ENCODE results near the gene GRK6. TPM values are rescaled to one million over a fixed set of nuclear protein-coding genes. Genes with fewer than 3 reads are reported as not detected.

GRK6 gene
- total and polyA plus RNA-seq, 9 of the 15 experiments (the other 6 are each of a cell fraction or from before 2014, with no cell fraction given) = 0.63 to 122 (median 44.5) TPM

- no peaks in the 10 kb centered on the region for H3K79me2 ChIP-seq (ENCODE audit: control insufficient read depth, insufficient read depth, low read length)
- no peak overlapping the region for H2AFZ ChIP-seq (ENCODE audit: low read depth, low read length)
- in situ Hi-C loops (cut with MboI) (no loop called here), intact Hi-C loops (cut with micrococcal nuclease) (no loop called here)
- H4K20me1 ChIP-seq (replicated peaks; ENCODE audit: control insufficient read depth, insufficient read depth, low read length) = no peaks in the 10 kb centered on the region
- ATAC-seq (no peak), FAIRE-seq (no peak), DNase-seq (ENCODE audit: extremely low read depth in 1 of 4, low spot score in 3 of 4) (no peak)
- no peaks in the 10 kb centered on the region for H3K9me3 ChIP-seq (replicated peaks; ENCODE audit: control insufficient read depth, insufficient read depth, low read depth, low read length)
- no peaks in the 10 kb centered on the region for H3K27me3 ChIP-seq (ENCODE audit: control insufficient read depth in 2 of 2, insufficient read depth in 2 of 2, low read length in 2 of 2)
- H3K27ac ChIP-seq (ENCODE audit: extremely low read depth, low read depth, low read length) = peak overlapping the region; percentile 62; the same call in 2 of the 3 replicates
- H3K4me1 ChIP-seq (replicated peaks in 1 of 2; ENCODE audit: control insufficient read depth in 2 of 2, insufficient read depth in 2 of 2, low read length in 2 of 2) = peaks cover 28 to 44% of the 10 kb centered on the region in 2 experiments
- BruUV-seq (replicated peaks) = no TSS peak
- CTCF ChIA-PET (ENCODE audit: low intra/inter-chr PET ratio) = no interaction called here
- no peak overlapping the region for H3K4me3 ChIP-seq
- POLR2A ChIA-PET = interaction anchor here (0.9 to 5.4 kb wide), 8 partner anchors 8 to 112 kb away, joined by 3 to 30 read pairs (median 4); no protein-coding TSS in a partner anchor
- no peaks in the 10 kb centered on the region for H3K9me1 ChIP-seq (ENCODE audit: control insufficient read depth, insufficient read depth, low read length)
- H3K4me2 ChIP-seq (ENCODE audit: insufficient read depth, low read length) = no peak overlapping the region
- 82% methylated on average over 14 of the region's 14 CpGs for WGBS (ENCODE audit: insufficient coverage, low coverage, missing lambda C conversion rate)
- peaks cover 24% of the 10 kb centered on the region; the same call in 2 of the 3 replicates for H3K36me3 ChIP-seq (ENCODE audit: control insufficient read depth, insufficient read depth, low read length)
- TF ChIP-seq DIDO1 (tag; IDR thresholded peaks at IDR 0.05; ENCODE audit: low read depth) (no peak), KDM1A (IDR thresholded peaks at IDR 0.05) (no peak), HSF4 (CRISPR knock-in tag; IDR thresholded peaks at IDR 0.05; ENCODE audit: borderline replicate concordance) (no peak), CHD2 (IDR thresholded peaks at IDR 0.05; ENCODE audit: low read depth, low read length) (no peak), MTA2 (IDR thresholded peaks at IDR 0.05; ENCODE audit: low read depth) (no peak), PATZ1 (CRISPR knock-in tag; IDR thresholded peaks at IDR 0.05; ENCODE audit: borderline replicate concordance) (no peak), NEUROD1 (IDR thresholded peaks at IDR 0.05; ENCODE audit: borderline replicate concordance, low read depth, low read length, partially characterized antibody) (no peak), ZKSCAN1 (IDR thresholded peaks at IDR 0.05; ENCODE audit: low read depth, low read length) (no peak)
- H3K9ac ChIP-seq (ENCODE audit: insufficient read depth in 1 of 2, low read depth in 2 of 2, low read length in 2 of 2) = peak overlapping the region; percentile 33 to 78; a peak in 2 of 4 replicates
Observed at GRCh38 chr5:177479774-177480173, 53.3 kb downstream of the GRK6 start.

Measured in K562 (cell line).